Panc1 (cell line): ENCODE data around the gene KRTAP10-10. TPM values are rescaled to one million over a fixed set of nuclear protein-coding genes. Genes with fewer than 3 reads are reported as not detected.

Experiments used
- ATAC-seq: fragments of 200-7000 bp; cut with Tn5 transposase; 2 replicates; pipeline ENCODE4 v1.9.1; 2020; ENCODE audit warnings: mild to moderate bottlenecking, moderate library complexity
- BruUV-seq: library from RNA; stranded (reverse); fragments of 400-500 nt; replicated peaks from 2 replicates; lab custom pipeline; 2021; lab: Mats Ljungman, UMichigan
- CTCF ChIA-PET: fragments of 300-600 bp; sonication (Branson Sonifier 250); formaldehyde crosslinking; loops from one replicate; lab custom pipeline; 2022; ENCODE audit warnings: antibody characterized with exemption; lab: Charles Lee
- POLR2A ChIA-PET: fragments of 300-600 bp; sonication (Branson Sonifier 250); formaldehyde crosslinking; loops from one replicate; lab custom pipeline; 2022; ENCODE audit warnings: antibody characterized with exemption; lab: Charles Lee
- DNase-seq: peaks from one replicate; pipeline ENCODE4 v3.0.0-alpha.2; 2010; ENCODE audit warnings: low read depth, low spot score
- H3K27ac ChIP-seq: 2 replicates; pipeline ENCODE4 v1.5.1; 2011; ENCODE audit warnings: mild to moderate bottlenecking, low read length, inconsistent platforms
- H3K27me3 ChIP-seq: fragments of 200-500 bp; sonication (Bioruptor generic); 2 replicates; pipeline ENCODE4 v1.6.0; 2014; ENCODE audit warnings: low read length, inconsistent platforms; ENCODE audit not compliant: control insufficient read depth, insufficient read depth
- H3K36me3 ChIP-seq: fragments of 200-500 bp; sonication (Bioruptor generic); 2 replicates; pipeline ENCODE4 v1.5.1; 2014; ENCODE audit warnings: inconsistent platforms, mild to moderate bottlenecking, low read length, moderate library complexity; ENCODE audit not compliant: control insufficient read depth, insufficient read depth
- H3K4me1 ChIP-seq: 2 replicates; pipeline ENCODE4 v1.5.1; 2011; ENCODE audit warnings: inconsistent platforms, mild to moderate bottlenecking, low read length, moderate library complexity; ENCODE audit not compliant: control insufficient read depth, insufficient read depth
- H3K4me3 ChIP-seq, 2 experiments: 2 replicates each; pipeline ENCODE4 v1.5.1; 2011 to 2012; ENCODE audit warnings: low read depth in 2 of 2, low read length in 2 of 2, mild to moderate bottlenecking in 2 of 2, inconsistent platforms in 1 of 2, moderate library complexity in 1 of 2
- H3K9me3 ChIP-seq: fragments of 200-500 bp; sonication (Bioruptor generic); 2 replicates; pipeline ENCODE4 v1.5.1; 2014; ENCODE audit warnings: low read depth, mild to moderate bottlenecking, inconsistent platforms, low read length, moderate library complexity; ENCODE audit not compliant: control insufficient read depth, insufficient read depth
- POLR2AphosphoS5 ChIP-seq: IDR thresholded peaks from 2 replicates; pipeline ENCODE4 v1.6.1; 2012; ENCODE audit warnings: mild to moderate bottlenecking, low read depth, low read length, moderate library complexity
- SIN3A ChIP-seq: IDR thresholded peaks from 2 replicates; pipeline ENCODE4 v1.6.1; 2012; ENCODE audit warnings: low read depth, mild to moderate bottlenecking, low read length, moderate library complexity, borderline replicate concordance; ENCODE audit not compliant: insufficient read depth
- TCF7L2 ChIP-seq: IDR thresholded peaks from 2 replicates; pipeline ENCODE4 v1.6.1; 2011; ENCODE audit warnings: mild to moderate bottlenecking, low read depth, low read length, inconsistent platforms
- in situ Hi-C: cut with HindIII; loops from 2 replicates; pipeline ENCODE4 v1.10.0; 2016; ENCODE audit warnings: low sequenced_read_pairs, low pct_unique_long_range_greater_than_20kb
- intact Hi-C: fragments of 100-400 bp; cut with micrococcal nuclease; formaldehyde crosslinking; loops from one replicate; pipeline ENCODE4 v1.10.0; 2022; ENCODE audit not compliant: unreplicated experiment
- total RNA-seq: library from RNA; stranded (reverse); gene quantifications from one replicate; pipeline ENCODE4 v1.2.1, GENCODE V29; 2021; ENCODE audit not compliant: unreplicated experiment
- TF ChIP-seq, protein P1 (sequence below), 2 experiments: IDR thresholded peaks; 2 replicates each; pipeline ENCODE4 v1.6.1; 2011 to 2012; ENCODE audit warnings: low read depth in 2 of 2, control low read depth in 1 of 2, low read length in 1 of 2, mild to moderate bottlenecking in 1 of 2, moderate library complexity in 1 of 2; ENCODE audit not compliant: insufficient read depth in 1 of 2
- TF ChIP-seq, protein P2 (sequence below): fragments of 450-650 bp; IDR thresholded peaks from 2 replicates; pipeline ENCODE4 v1.5.1; 2017; ENCODE audit warnings: mild to moderate bottlenecking

The KRTAP10-10 gene
- total RNA-seq, 1 experiment from 2014 or later, result not detected

DNA sequence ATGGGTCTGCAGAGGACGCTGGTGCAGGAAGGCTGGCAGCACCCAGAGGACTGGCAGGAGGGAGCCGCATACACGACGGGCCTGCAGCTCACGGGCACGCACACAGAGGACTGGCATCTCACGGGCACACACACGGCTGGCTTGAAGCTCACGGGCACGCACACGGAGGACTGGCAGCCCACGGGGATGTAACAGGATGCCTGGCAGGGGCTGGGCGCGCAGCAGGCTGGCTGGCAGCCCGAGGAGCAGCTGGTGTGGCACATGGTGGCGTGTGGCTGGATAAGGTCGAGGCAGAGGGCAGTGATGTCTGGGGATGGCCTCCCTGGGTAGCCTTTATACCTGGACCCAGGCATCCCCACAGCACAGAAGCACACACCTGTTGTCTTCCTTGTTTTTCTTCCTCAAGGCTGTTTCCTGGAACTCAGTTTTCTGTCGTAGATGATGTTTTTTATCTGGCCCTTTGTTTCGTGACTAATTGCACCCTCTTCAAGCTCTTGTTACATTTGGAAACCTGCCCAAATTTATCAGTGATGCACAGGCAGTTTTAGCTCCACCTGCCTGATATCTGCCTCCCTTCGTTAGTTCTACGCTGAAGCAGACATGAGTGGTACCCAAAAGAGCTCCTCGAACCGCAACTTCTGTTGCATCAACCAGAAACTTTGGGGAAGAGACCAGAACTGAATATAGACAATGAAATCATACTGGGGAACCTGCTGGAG is 44.9 kb downstream of the KRTAP10-10 start, which contains the start of gene KRTAP12-1:
Gene KRTAP12-1, minus strand, starts transcription at position 303 of the 719 bp plus-strand sequence. Its CDS starts 40 bp downstream, at position 263.
- ATAC-seq (no peak), DNase-seq (no peak)
- POLR2A ChIA-PET, result no interaction called here
- TF ChIP-seq, protein P1, sequence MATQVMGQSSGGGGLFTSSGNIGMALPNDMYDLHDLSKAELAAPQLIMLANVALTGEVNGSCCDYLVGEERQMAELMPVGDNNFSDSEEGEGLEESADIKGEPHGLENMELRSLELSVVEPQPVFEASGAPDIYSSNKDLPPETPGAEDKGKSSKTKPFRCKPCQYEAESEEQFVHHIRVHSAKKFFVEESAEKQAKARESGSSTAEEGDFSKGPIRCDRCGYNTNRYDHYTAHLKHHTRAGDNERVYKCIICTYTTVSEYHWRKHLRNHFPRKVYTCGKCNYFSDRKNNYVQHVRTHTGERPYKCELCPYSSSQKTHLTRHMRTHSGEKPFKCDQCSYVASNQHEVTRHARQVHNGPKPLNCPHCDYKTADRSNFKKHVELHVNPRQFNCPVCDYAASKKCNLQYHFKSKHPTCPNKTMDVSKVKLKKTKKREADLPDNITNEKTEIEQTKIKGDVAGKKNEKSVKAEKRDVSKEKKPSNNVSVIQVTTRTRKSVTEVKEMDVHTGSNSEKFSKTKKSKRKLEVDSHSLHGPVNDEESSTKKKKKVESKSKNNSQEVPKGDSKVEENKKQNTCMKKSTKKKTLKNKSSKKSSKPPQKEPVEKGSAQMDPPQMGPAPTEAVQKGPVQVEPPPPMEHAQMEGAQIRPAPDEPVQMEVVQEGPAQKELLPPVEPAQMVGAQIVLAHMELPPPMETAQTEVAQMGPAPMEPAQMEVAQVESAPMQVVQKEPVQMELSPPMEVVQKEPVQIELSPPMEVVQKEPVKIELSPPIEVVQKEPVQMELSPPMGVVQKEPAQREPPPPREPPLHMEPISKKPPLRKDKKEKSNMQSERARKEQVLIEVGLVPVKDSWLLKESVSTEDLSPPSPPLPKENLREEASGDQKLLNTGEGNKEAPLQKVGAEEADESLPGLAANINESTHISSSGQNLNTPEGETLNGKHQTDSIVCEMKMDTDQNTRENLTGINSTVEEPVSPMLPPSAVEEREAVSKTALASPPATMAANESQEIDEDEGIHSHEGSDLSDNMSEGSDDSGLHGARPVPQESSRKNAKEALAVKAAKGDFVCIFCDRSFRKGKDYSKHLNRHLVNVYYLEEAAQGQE (IDR thresholded peaks at IDR 0.05; ENCODE audit: insufficient read depth in 1 of 2, low read depth in 2 of 2, low read length in 1 of 2), result no peak
- TF ChIP-seq, protein P2, sequence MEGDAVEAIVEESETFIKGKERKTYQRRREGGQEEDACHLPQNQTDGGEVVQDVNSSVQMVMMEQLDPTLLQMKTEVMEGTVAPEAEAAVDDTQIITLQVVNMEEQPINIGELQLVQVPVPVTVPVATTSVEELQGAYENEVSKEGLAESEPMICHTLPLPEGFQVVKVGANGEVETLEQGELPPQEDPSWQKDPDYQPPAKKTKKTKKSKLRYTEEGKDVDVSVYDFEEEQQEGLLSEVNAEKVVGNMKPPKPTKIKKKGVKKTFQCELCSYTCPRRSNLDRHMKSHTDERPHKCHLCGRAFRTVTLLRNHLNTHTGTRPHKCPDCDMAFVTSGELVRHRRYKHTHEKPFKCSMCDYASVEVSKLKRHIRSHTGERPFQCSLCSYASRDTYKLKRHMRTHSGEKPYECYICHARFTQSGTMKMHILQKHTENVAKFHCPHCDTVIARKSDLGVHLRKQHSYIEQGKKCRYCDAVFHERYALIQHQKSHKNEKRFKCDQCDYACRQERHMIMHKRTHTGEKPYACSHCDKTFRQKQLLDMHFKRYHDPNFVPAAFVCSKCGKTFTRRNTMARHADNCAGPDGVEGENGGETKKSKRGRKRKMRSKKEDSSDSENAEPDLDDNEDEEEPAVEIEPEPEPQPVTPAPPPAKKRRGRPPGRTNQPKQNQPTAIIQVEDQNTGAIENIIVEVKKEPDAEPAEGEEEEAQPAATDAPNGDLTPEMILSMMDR, result no peak
- no peak for TF ChIP-seq TCF7L2
- no peak for TF ChIP-seq SIN3A
- TF ChIP-seq POLR2AphosphoS5, result no peak
- Histone ChIP-seq H3K9me3 (no peaks in the 10 kb centered on the region), H3K4me3 (no peak within 1 kb of the TSS), H3K27ac (no peak within 1 kb of the TSS), H3K27me3 (no peaks in the 10 kb centered on the region), H3K36me3 (no peaks in the 10 kb centered on the region), H3K4me1 (no peaks in the 10 kb centered on the region)
- CTCF ChIA-PET, result no interaction called here
- BruUV-seq, result no TSS peak
- in situ Hi-C loops, result no loop called here
- intact Hi-C loops, result no loop called here

DNA sequence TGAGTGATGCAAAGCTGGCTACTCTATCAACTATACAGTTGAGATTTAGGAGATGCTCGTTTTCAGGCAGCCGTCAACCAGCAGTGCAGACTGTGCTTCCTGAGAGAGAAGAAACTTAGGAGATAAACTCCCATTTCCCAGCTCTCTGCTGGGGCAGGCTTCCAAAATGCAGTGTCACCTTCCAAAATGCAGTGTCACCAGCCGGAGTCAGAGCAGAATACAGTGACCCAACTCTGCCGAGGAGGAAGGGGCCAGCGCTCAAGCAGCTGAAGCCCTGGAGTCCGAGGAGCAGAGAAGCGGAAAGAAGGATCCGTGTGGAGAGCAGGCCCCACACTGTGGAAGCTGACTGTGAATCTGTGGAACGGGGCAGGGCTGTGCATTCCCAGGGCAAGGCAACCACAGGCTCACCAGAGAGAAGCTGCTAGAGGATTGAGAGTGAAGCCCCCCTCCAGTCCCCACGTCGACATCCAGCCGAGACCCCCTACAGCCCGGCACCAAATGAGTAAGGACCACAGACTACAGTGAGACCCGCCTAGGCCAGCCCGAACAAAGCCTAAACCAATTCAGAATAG is 45.5 kb downstream of the KRTAP10-10 start:
- in situ Hi-C loops, result no loop called here
- ChIA-PET POLR2A (no interaction called here), CTCF (no interaction called here)
- Histone ChIP-seq H3K36me3 (no peaks in the 10 kb centered on the region), H3K4me3 (no peak overlapping the region), H3K9me3 (no peaks in the 10 kb centered on the region), H3K4me1 (no peaks in the 10 kb centered on the region), H3K27me3 (no peaks in the 10 kb centered on the region), H3K27ac (no peak overlapping the region)
- intact Hi-C loops, result no loop called here
- TF ChIP-seq SIN3A (no peak), POLR2AphosphoS5 (no peak), TCF7L2 (no peak)
- TF ChIP-seq, protein P1 (IDR thresholded peaks at IDR 0.05; ENCODE audit: insufficient read depth in 1 of 2, low read depth in 2 of 2, low read length in 1 of 2), result no peak
- TF ChIP-seq, protein P2, result no peak
- no peak for ATAC-seq
- DNase-seq, result no peak
- no TSS peak for BruUV-seq
